ENCODE measurements around the gene PHACTR4. TPM values are rescaled to one million over a fixed set of nuclear protein-coding genes. Genes with fewer than 3 reads are reported as not detected.

Gene PHACTR4
- total and polyA plus RNA-seq, 2 of the 13 experiments (the other 11 are each of a cell fraction or from before 2014, with no cell fraction given), result 13.9 to 17.1 TPM

GRCh38 chr1:28470146-28470545 is 100.6 kb downstream of the PHACTR4 start:
- no peak overlapping the region for H3K27ac ChIP-seq (ENCODE audit: extremely low read length, insufficient read depth, low read length)
- no peaks in the 10 kb centered on the region for H3K79me2 ChIP-seq (ENCODE audit: insufficient read depth, low read length)
- in situ Hi-C loops (cut with HindIII; ENCODE audit: extremely low pct_ligation_motif_present, low pct_unique_long_range_greater_than_20kb), result no loop called here
- no peaks in the 10 kb centered on the region for H3K9me3 ChIP-seq (ENCODE audit: low read length)
- no peak overlapping the region for H2AFZ ChIP-seq (ENCODE audit: low read length)
- 64% methylated on average over 2 of the region's 2 CpGs for WGBS (ENCODE audit: low lambda C conversion rate)
- ChIA-PET CTCF (ENCODE audit: low intra/inter-chr PET ratio, low total read pairs) (no interaction called here), POLR2A (no interaction called here)
- peak; percentile 31 for DNase-seq (ENCODE audit: low spot score)
- ATAC-seq, result peak; percentile 53
- no peak for FAIRE-seq
- H3K4me3 ChIP-seq (replicated peaks in 1 of 3; ENCODE audit: insufficient read depth in 1 of 3, low read depth in 2 of 3, low read length in 3 of 3), result no peak overlapping the region
- H3K36me3 ChIP-seq (replicated peaks in 1 of 2; ENCODE audit: control insufficient read depth in 1 of 2, insufficient read depth in 2 of 2, low read length in 2 of 2), result peaks cover 12 to 28% of the 10 kb centered on the region in 2 experiments; a peak in 4 of 5 replicates
- H3K27me3 ChIP-seq (ENCODE audit: control insufficient read depth in 1 of 2, insufficient read depth in 2 of 2, low read length in 2 of 2), result no peaks in the 10 kb centered on the region
- no peaks in the 10 kb centered on the region for H4K20me1 ChIP-seq (ENCODE audit: insufficient read depth, low read length)
- peaks cover 9% of the 10 kb centered on the region for H3K4me1 ChIP-seq (ENCODE audit: insufficient read depth, low read length)
- H3K9ac ChIP-seq (ENCODE audit: insufficient read depth, low read depth, low read length), result no peak overlapping the region
- no peak overlapping the region for H3K4me2 ChIP-seq (ENCODE audit: low read depth, low read length)
- BruUV-seq (replicated peaks), result no TSS peak
- intact Hi-C loops (cut with micrococcal nuclease; ENCODE audit: unreplicated experiment), result no loop called here
- TF ChIP-seq ZNF660 (CRISPR knock-in tag; IDR thresholded peaks at IDR 0.05; ENCODE audit: borderline replicate concordance, low read depth), result no peak
- TF ChIP-seq ZSCAN12 (CRISPR knock-in tag; IDR thresholded peaks at IDR 0.05), result no peak
- TF ChIP-seq HOMEZ (CRISPR knock-in tag; IDR thresholded peaks at IDR 0.05; ENCODE audit: low read depth), result no peak
- TF ChIP-seq HES4 (CRISPR knock-in tag; IDR thresholded peaks at IDR 0.05; ENCODE audit: borderline replicate concordance), result no peak
- no peak for TF ChIP-seq KAT7 (CRISPR knock-in tag; IDR thresholded peaks at IDR 0.05; ENCODE audit: borderline replicate concordance)
- TF ChIP-seq CEBPB (IDR thresholded peaks at IDR 0.05; ENCODE audit: borderline replicate concordance, low read depth, low read length), result peak; percentile 80
- no peak for TF ChIP-seq ZHX2 (IDR thresholded peaks at IDR 0.05; ENCODE audit: low read depth)
- TF ChIP-seq ZHX2 (CRISPR knock-in tag; IDR thresholded peaks at IDR 0.05; ENCODE audit: borderline replicate concordance), result no peak
- TF ChIP-seq ZFP62 (CRISPR knock-in tag; IDR thresholded peaks at IDR 0.05), result no peak
- TF ChIP-seq RFX3 (CRISPR knock-in tag; IDR thresholded peaks at IDR 0.05), result no peak
- no peak for TF ChIP-seq ZNF556 (CRISPR knock-in tag; IDR thresholded peaks at IDR 0.05; ENCODE audit: borderline replicate concordance)
- no peak for TF ChIP-seq GATA4 (IDR thresholded peaks at IDR 0.05; ENCODE audit: borderline replicate concordance, low read depth)
- no peak for TF ChIP-seq MAFG (CRISPR knock-in tag; IDR thresholded peaks at IDR 0.05)
- TF ChIP-seq ZBTB14 (CRISPR knock-in tag; IDR thresholded peaks at IDR 0.05), result no peak
- TF ChIP-seq HDAC6 (IDR thresholded peaks at IDR 0.05; ENCODE audit: low read depth, low read length), result no peak
- no peak for TF ChIP-seq DMAP1 (CRISPR knock-in tag; IDR thresholded peaks at IDR 0.05)
- TF ChIP-seq SRF (IDR thresholded peaks at IDR 0.05; ENCODE audit: low read depth, low read length), result no peak
- no peak for TF ChIP-seq HHEX (CRISPR knock-in tag; IDR thresholded peaks at IDR 0.05)
